Stimulated activated naive CD4-positive, alpha-beta T cell treated with Interleukin-2 at 50 U/mL for 16 hours (primary cell): ENCODE measurements around the gene SNAPC1.

Source experiments
- DNase-seq: peaks from one replicate; lab custom pipeline; 2025; lab: John Stamatoyannopoulos, UW

SNAPC1 gene

DNA sequence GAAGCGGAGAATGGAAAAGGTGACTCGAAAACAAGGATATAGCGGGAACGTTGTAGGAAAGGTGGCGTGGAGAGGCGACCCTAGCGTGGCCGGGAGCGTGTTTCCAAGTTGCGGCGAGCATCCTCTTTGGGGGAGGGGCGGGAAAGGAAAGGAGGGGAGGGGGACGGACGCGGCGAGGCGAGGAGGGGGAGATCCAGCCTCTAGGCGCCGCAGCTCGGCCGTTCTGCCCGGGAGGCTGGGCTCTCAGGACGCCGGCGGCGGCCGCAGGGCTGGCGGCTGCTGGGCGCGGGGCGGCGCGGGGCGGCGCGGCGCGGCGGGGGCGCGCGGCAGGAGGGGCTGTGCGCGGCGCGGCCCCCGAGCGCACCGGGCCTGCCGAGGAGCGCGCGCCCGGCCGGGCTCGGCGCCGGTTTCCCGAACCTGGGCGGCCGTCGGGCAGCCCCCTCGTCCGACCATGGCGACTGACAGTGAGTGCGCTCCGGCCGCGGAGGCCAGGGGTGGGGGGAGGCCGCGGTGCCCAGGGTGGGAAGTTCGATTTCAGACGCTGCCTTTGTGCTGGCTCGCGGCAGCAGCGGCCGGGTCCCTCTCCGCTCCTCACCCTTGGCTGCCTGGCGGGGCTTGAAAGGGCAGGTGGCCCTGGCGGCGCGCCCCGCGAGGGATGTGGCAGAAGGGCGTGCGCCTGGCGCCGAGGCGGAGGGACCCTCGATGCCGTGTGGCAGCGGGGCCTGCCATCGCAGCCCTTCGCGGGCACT is 50.3 kb downstream of the SNAPC1 start, which contains the start of gene SYT16:
Gene SYT16, plus strand, starts transcription at position 357 of the 749 bp plus-strand sequence.
- DNase-seq: no peak

DNA sequence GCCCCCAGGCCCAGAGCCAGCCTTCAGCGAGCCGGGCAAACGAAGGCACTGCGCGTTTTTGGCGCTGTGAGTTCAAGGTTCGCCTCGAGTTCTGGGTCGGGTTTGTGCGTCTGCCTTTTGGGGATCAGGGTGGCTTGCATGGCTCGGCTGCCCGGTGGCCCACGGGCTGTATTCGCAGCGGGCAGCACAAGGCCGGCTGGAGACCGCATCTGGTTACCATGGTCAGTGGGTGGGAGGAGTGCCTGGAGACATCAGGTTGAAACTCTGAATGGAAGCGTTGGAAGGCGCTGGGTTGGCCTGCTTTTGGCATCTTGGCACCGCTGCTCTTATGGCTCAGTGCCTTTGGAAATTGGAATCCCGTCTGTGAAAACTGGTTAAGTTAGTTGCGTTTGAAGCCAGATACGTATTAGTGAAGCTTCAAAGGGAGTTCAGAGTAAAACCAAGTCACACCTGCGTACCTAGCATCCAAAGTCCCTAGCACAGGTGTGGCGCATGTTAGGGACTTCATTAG is 50.9 kb downstream of the SNAPC1 start:
- DNase-seq: no peak

DNA sequence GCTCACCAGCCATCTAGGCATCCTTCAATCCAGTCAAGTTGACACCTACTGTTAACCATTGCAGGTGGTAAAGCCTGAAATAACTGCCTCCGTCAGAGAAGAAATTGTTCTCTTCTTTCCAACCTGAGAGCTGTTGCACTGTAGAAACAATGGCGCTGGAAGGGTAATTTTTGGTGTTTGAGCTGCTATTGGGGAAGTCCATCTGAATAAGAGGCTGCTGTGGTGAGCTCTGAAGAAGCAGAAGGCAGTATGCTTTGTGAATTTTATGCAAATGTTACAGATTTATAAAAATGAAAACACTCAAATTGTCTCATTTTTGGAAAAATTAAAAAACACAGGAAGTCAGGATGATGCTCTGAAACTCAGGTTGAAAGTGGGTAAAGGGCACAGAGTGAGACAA is 60.2 kb downstream of the SNAPC1 start:
- no peak for DNase-seq

DNA sequence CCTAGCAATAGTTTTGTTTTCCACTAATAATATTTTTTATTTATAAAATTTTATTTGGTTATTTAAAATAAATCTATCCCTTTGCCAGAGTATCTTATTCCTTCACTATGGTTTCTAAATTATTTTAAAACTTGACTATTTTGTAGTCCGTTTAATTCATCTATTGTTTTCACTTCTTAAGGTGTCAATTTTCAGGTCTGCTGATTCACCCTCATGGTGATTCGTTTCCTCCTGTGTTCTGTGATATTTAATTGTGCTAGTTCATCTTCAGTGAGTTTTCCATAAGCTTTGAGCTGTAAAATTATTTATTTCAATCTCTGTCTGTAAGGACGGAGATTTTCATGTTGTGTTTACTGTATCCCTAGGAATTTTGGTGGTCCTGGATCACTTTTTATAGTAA is 70.6 kb downstream of the SNAPC1 start:
- DNase-seq: no peak

DNA sequence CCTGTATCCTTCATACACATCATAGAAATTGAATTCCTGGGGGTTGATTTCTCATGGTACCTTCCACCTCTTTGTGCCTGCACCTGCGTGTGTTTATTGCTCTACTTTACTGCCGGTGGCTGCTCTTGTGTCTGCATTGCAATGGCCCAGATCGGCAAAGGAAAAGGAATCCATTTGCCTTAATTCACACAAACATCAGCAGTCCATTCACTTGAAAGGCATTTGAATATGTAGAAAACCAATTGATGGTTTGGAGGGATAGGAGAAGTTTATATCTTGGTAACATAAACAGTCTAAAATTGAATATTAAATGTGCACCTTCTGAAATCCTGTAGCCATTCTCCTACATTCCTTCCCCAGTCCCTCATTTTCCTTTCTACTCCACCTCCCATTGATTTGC is 74.0 kb downstream of the SNAPC1 start:
- DNase-seq: no peak

DNA sequence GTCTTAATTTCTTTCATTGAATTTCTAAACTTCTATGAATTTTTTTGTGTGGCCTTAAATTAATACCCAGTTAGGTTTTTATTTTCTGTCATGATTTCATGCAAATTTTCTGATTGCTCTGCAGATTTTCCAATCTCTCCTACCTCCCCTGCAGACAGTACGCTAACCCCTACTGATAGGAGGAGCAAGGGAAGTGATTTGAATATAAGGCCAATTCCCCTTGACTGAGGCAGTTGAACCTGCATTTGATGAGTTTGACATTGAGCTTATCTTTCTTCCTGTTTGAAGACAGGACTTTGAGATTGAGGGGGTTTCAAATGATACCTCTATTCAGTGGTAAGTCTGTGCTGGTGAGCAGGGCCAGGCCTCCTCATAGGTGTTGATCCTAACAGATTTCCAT is 74.6 kb downstream of the SNAPC1 start:
- DNase-seq: no peak

DNA sequence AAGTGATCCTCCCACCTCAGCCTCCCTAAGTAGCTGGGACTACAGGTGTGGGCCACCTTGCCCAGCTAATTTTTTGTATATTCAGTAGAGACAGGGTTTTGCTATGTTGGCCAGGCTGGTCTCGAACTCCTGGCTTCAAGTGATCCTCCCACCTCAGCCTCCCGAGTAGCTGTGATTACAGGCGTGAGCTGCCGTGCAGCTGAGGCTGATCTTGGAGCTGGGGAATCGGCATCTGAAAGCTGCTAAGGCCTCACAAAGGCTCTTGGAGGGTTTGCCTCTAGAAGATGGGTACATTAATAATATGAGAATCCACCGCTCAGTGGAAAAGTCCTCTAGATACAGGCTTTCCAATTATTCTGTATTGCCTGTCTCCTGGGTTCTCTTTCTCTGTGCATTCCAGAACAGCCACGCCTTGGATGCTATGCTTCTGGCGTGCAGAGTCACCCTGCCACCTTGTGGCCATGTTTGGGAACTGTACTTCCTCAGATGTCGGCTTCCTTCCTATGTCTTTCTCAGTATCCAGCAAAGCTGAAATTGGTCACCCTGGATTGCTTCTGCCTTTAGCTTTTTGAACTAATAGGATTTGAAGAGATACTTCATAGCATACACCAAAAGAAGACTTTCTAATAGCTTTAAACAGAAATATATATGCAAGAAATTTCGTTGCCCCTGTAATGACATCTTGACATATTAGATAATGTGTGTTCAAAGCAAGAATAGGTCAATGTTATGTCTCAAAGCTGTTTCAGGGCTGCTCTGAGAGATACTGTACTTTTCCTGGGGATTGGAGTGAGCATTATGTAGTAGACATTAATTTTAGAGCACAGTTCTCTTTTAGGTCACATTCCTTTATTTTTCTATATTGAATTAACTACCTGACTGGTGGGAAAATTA is 75.4 kb downstream of the SNAPC1 start:
- peak; percentile 56 for DNase-seq

DNA sequence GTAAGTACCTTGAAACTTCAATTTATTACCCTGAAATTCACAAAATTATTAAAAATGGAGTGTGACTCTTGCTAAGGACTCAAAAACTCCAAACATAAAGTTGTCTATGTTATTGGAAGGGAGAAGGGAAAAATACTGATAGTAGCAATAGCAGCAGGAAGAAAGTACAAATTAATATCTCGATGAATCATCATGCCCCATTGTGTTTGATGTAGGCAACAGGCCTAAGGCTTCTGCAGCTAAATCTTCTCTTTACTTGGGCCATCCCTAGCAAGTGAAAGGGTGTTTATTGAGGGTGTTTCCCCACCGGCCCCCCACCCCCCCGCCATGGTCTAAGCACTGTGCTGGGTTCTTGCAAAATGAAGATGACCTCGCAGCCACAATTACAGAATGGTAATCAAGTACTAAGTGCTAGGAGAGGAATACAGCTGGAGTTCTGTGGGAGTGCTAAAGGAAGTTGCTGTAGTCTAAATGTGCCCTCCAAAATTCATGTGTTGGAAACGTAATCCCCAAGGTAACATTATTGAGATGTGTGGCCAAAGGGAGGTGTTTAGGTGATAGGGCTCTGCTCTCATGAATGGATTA is 76.5 kb downstream of the SNAPC1 start:
- DNase-seq: no peak

DNA sequence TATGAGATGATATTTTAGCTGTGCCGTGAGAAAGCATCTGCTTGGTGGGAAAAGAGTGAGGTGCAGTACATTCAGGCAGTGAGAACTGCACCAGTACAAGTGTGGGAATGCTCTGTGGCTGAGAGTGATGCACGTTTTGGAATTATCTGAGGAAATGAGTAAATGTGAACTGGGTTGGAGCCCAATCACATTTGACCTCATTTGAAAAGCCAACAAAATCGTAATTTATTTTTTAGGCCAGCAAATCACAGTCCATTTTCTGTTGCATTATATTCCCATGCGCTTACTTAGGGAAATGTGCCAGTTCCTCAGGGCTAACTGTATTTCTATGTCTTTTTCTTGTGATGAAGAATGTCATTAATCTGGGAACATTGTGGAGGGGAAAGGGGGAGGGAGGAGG is 77.3 kb downstream of the SNAPC1 start:
- no peak for DNase-seq

DNA sequence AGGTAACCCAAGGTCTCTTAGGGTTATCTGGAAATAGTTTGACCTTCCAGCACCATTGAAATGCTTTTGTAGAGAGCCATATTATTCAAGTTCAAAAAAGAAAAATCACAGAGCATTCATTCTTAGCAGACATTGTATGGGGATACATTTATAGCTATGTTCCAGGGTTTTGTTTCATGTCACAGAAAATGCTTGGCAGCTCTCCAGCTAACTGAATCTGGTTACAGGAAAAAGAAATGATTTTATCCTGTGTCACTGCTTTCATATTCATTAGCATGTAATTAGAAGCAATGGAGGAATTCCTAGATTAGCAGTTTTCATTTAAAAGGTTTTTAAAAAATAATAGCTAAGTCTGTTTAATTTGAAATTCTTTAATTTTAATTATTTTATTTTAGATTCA is 78.9 kb downstream of the SNAPC1 start:
- DNase-seq: no peak
